OCI-LY1 (cell line): ENCODE measurements around the gene EPOP.

Experiments
- H2AFZ ChIP-seq: fragments of 200-600 bp; sonication (generic), shearing (Covaris generic); 2 replicates; pipeline ENCODE4 v1.6.0; 2014; ENCODE audit warnings: antibody characterized with exemption, mild to moderate bottlenecking, low read length
- H3F3A ChIP-seq: fragments of 200-600 bp; sonication (generic), shearing (Covaris generic); 2 replicates; pipeline ENCODE4 v1.6.0; 2014; ENCODE audit warnings: mild to moderate bottlenecking, antibody characterized with exemption, low read length, moderate library complexity; ENCODE audit not compliant: insufficient read depth
- H3K27ac ChIP-seq: fragments of 200-600 bp; sonication (generic); 2 replicates; pipeline ENCODE4 v1.5.1; 2014; ENCODE audit warnings: low read length, mixed run types, mild to moderate bottlenecking, low read depth; ENCODE audit not compliant: poor library complexity, severe bottlenecking
- H3K27me3 ChIP-seq: fragments of 200-600 bp; sonication (generic); 2 replicates; pipeline ENCODE4 v1.6.0; 2014; ENCODE audit warnings: antibody characterized with exemption, mild to moderate bottlenecking, low read length, moderate library complexity; ENCODE audit not compliant: insufficient read depth
- H3K36me3 ChIP-seq: fragments of 200-600 bp; sonication (generic); 2 replicates; pipeline ENCODE4 v1.6.1; 2014; ENCODE audit warnings: mild to moderate bottlenecking, antibody characterized with exemption, low read length, moderate library complexity, mixed read lengths; ENCODE audit not compliant: insufficient read depth
- H3K4me1 ChIP-seq: fragments of 200-600 bp; sonication (generic); 2 replicates; pipeline ENCODE4 v1.5.1; 2014; ENCODE audit warnings: mild to moderate bottlenecking, low read length, moderate library complexity; ENCODE audit not compliant: insufficient read depth, severe bottlenecking
- H3K4me2 ChIP-seq: fragments of 200-600 bp; sonication (generic), shearing (Covaris generic); 2 replicates; pipeline ENCODE4 v1.6.1; 2014; ENCODE audit warnings: low read length
- H3K4me3 ChIP-seq: fragments of 200-600 bp; sonication (generic); 2 replicates; pipeline ENCODE4 v1.5.1; 2014; ENCODE audit warnings: low read length, low read depth, mild to moderate bottlenecking, mixed read lengths; ENCODE audit not compliant: poor library complexity, severe bottlenecking
- H3K79me2 ChIP-seq: fragments of 200-600 bp; shearing (Covaris generic); 2 replicates; pipeline ENCODE4 v1.6.1; 2016; ENCODE audit warnings: mixed run types, low read length, mixed read lengths; ENCODE audit not compliant: insufficient read depth
- H3K9ac ChIP-seq: fragments of 200-600 bp; sonication (generic), shearing (Covaris generic); 2 replicates; pipeline ENCODE4 v1.6.1; 2014; ENCODE audit warnings: mild to moderate bottlenecking, low read length, mixed read lengths
- H3K9me2 ChIP-seq: fragments of 200-600 bp; sonication (generic), shearing (Covaris generic); 2 replicates; pipeline ENCODE4 v1.6.1; 2014; ENCODE audit warnings: low read depth, mild to moderate bottlenecking, low read length, mixed read lengths
- H3K9me3 ChIP-seq: fragments of 200-600 bp; shearing (Covaris generic); 2 replicates; pipeline ENCODE4 v1.6.1; 2014; ENCODE audit warnings: low read length, mixed read lengths
- H4K20me1 ChIP-seq: fragments of 200-600 bp; sonication (generic), shearing (Covaris generic); 2 replicates; pipeline ENCODE4 v1.6.0; 2016; ENCODE audit warnings: mild to moderate bottlenecking, low read length; ENCODE audit not compliant: insufficient read depth
- CTCF ChIP-seq: fragments of 200-600 bp; sonication (generic), shearing (Covaris generic); IDR thresholded peaks from 2 replicates; pipeline ENCODE4 v1.5.1; 2017; ENCODE audit warnings: mild to moderate bottlenecking, antibody characterized with exemption, low read length, moderate library complexity, mixed read lengths
- EZH2 ChIP-seq: fragments of 200-600 bp; sonication (generic), shearing (Covaris generic); IDR thresholded peaks from 2 replicates; pipeline ENCODE4 v1.8.0; 2017; ENCODE audit warnings: borderline replicate concordance, mixed run types, mild to moderate bottlenecking, antibody characterized with exemption, low read length, moderate library complexity, mixed read lengths

The EPOP gene

GRCh38 chr17:38712593-38712992 lies 37.8 kb upstream of the EPOP start:
- Histone ChIP-seq H3K4me3 (no peak overlapping the region), H3K9ac (no peak overlapping the region), H3K9me3 (no peaks in the 10 kb centered on the region), H3K4me1 (no peaks in the 10 kb centered on the region), H4K20me1 (no peaks in the 10 kb centered on the region), H3K79me2 (no peaks in the 10 kb centered on the region), H3F3A (no peaks in the 10 kb centered on the region), H3K4me2 (no peak overlapping the region), H3K36me3 (peaks cover 87% of the 10 kb centered on the region), H3K27me3 (no peaks in the 10 kb centered on the region), H3K9me2 (no peaks in the 10 kb centered on the region), H2AFZ (no peak overlapping the region), H3K27ac (no peak overlapping the region)
- TF ChIP-seq CTCF (no peak), EZH2 (no peak)

GRCh38 chr17:38711792-38712571 lies 37.2 kb upstream of the EPOP start:
- TF ChIP-seq CTCF (no peak), EZH2 (no peak)
- Histone ChIP-seq H3K27ac (no peak overlapping the region), H3K9me2 (no peaks in the 10 kb centered on the region), H3K36me3 (peaks cover 85% of the 10 kb centered on the region), H3K4me2 (no peak overlapping the region), H3F3A (no peaks in the 10 kb centered on the region), H3K4me1 (peaks cover 6% of the 10 kb centered on the region), H3K4me3 (no peak overlapping the region), H3K79me2 (no peaks in the 10 kb centered on the region), H3K9me3 (no peaks in the 10 kb centered on the region), H3K9ac (no peak overlapping the region), H3K27me3 (no peaks in the 10 kb centered on the region), H2AFZ (no peak overlapping the region), H4K20me1 (no peaks in the 10 kb centered on the region)

- no peak overlapping the region for H3K4me3 ChIP-seq
- no peaks in the 10 kb centered on the region for H3K27me3 ChIP-seq
- H2AFZ ChIP-seq, result no peak overlapping the region
- no peak overlapping the region for H3K4me2 ChIP-seq
- peaks cover 14% of the 10 kb centered on the region for H3K4me1 ChIP-seq
- peaks cover 75% of the 10 kb centered on the region for H3K36me3 ChIP-seq
- no peaks in the 10 kb centered on the region for H3K9me3 ChIP-seq
- no peak overlapping the region for H3K9ac ChIP-seq
- no peaks in the 10 kb centered on the region for H3K9me2 ChIP-seq
- no peak overlapping the region for H3K27ac ChIP-seq
- H3F3A ChIP-seq, result no peaks in the 10 kb centered on the region
- no peaks in the 10 kb centered on the region for H4K20me1 ChIP-seq
- H3K79me2 ChIP-seq, result 0 out of 2 replicates have a peak, but pooled peaks cover under 1% of the 10 kb centered on the region
- TF ChIP-seq CTCF, result no peak
- TF ChIP-seq EZH2, result no peak
These were observed 36.2 kb upstream of the EPOP start for GRCh38 chr17:38710985-38711384.
